Measurements from ENCODE around the gene EPN3. TPM values are rescaled to one million over a fixed set of nuclear protein-coding genes. Genes with fewer than 3 reads are reported as not detected.

EPN3 gene
- polyA plus RNA-seq, 1 of the 3 experiments (the other 2 are of a cell fraction) = 0.05 TPM

DNA sequence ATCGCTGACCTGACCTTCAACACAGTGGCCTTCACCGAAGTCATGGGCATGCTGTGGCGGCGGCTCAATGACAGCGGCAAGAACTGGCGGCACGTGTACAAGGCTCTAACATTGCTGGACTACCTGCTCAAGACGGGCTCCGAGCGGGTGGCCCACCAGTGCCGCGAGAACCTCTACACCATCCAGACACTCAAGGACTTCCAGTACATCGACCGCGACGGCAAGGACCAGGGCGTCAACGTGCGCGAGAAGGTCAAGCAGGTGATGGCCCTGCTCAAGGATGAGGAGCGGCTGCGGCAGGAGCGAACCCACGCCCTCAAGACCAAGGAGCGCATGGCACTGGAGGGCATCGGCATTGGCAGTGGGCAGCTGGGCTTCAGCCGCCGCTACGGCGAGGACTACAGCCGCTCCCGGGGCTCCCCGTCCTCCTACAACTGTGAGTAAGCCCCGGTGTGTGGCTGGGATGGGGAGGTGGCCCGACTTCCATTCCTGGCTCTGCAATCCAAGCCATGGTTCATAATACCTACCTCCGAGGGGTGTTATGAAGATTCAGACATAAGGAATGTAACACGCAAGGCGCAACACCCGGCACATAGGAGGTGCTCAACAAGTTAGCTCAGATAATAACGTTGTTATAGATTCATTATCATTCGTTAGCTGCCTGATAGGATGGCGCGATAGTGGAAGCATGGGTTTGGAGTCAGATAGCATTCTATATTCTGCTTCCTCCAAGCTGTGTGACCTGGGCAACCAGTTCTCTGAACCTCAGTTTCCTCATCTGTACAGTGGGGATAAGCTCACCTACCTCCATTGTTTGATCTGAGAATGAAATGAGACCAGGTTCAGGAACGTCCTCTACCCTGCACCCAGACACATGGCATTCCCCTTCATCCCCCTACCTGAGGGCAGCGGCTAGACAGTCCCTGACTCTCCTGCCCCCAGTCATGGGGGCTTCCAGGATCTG lies 4.4 kb downstream of the EPN3 start:
- H2AFZ ChIP-seq (ENCODE audit: low read depth) = no peak overlapping the region
- CTCF ChIA-PET = interaction anchor here (1.0 to 24.2 kb wide), 8 partner anchors 10 to 87 kb away, joined by 3 to 1212 read pairs (median 4); partner anchors contain the start of gene RSAD1
- peaks cover 13 to 32% of the 10 kb centered on the region in 2 experiments; a peak in 3 of 4 replicates for H3K4me1 ChIP-seq (ENCODE audit: control insufficient read depth in 1 of 2, insufficient read depth in 2 of 2, low read depth in 1 of 2, low read length in 1 of 2)

DNA sequence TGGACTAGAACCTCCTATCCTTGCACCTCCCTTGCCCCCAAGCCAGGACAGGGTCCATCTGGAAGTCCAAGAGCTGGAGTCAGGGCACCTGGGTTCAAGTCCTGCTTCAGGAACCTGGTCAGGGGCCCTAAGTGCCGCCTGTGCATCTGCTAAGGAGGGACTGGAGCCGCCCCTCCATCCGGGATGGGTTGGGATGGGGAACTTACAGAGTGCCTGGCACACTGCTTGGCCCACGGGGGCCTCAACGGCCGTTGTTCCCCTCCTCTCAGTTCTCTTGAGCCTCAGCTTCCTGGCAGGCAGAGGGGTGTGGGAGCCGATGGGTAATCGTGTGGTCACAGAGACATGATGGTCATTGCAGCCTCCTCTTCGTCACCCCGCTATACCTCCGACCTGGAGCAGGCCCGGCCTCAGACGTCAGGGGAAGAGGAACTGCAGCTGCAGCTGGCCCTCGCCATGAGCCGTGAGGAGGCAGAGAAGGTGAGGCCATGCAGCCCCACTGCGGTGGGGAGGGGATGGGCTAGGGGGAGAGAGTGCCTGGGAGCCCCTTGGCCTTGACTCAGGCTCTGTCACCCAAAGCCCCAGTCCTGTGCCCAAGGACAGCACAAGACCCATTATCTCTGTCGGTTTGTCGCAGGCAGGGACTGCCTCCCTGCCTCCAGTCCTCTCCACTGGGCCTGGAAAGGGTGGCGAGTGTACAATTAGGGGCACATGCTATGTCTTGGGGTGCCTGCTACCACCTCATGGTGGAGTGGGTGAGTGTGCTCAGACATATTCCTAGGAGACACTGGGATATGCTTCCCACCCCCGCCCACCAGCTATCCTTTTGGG lies 5.4 kb downstream of the EPN3 start:
- Histone ChIP-seq H3K4me2 (no peak overlapping the region), H2AFZ (ENCODE audit: low read depth) (no peak overlapping the region), H3K4me1 (ENCODE audit: control insufficient read depth in 1 of 2, insufficient read depth in 2 of 2, low read depth in 1 of 2, low read length in 1 of 2) (peaks cover 19 to 29% of the 10 kb centered on the region in 2 experiments), H3K4me3 (ENCODE audit: low read depth in 2 of 2, low read length in 1 of 2) (no peak overlapping the region), H3F3A (replicated peaks; ENCODE audit: insufficient read depth) (no peaks in the 10 kb centered on the region), H3K36me3 (replicated peaks in 1 of 2; ENCODE audit: control insufficient read depth in 1 of 2, insufficient read depth in 2 of 2, low read length in 1 of 2) (no peaks in the 10 kb centered on the region), H3K9me2 (no peaks in the 10 kb centered on the region), H3K27me3 (ENCODE audit: insufficient read depth) (peaks cover 4% of the 10 kb centered on the region; the same call in 1 of the 2 replicates), H3K9me3 (no peaks in the 10 kb centered on the region), H3K9ac (no peak overlapping the region), H3K79me2 (ENCODE audit: insufficient read depth) (peaks cover 4% of the 10 kb centered on the region; the same call in 1 of the 2 replicates), H3K27ac (ENCODE audit: low read depth in 2 of 2, low read length in 1 of 2) (no peak overlapping the region), H4K20me1 (ENCODE audit: insufficient read depth) (no peaks in the 10 kb centered on the region)
- CTCF ChIA-PET = interaction anchor here (1.2 to 24.2 kb wide), 7 partner anchors 9 to 86 kb away, joined by 3 to 1212 read pairs (median 9); partner anchors contain the start of gene RSAD1
- TF ChIP-seq RAD21 (IDR thresholded peaks at IDR 0.05; ENCODE audit: low read length) = no peak
- TF ChIP-seq NFIC (IDR thresholded peaks at IDR 0.05; ENCODE audit: borderline replicate concordance) = no peak
- no peak for TF ChIP-seq TAF1 (IDR thresholded peaks at IDR 0.05; ENCODE audit: borderline replicate concordance, low read depth, low read length)
- TF ChIP-seq MEF2A (IDR thresholded peaks at IDR 0.05; ENCODE audit: borderline replicate concordance, low read depth) = no peak
- WGBS (ENCODE audit: low lambda C conversion rate) = 91% methylated on average over 20 of the region's 20 CpGs
- POLR2A ChIA-PET = no interaction called here
- no peak for DNase-seq

More for the DNA sequence above, 4.4 kb downstream of the EPN3 start:
- Histone ChIP-seq H3K36me3 (replicated peaks in 1 of 2; ENCODE audit: control insufficient read depth in 1 of 2, insufficient read depth in 2 of 2, low read length in 1 of 2) (no peaks in the 10 kb centered on the region), H3K4me2 (no peak overlapping the region), H3F3A (replicated peaks; ENCODE audit: insufficient read depth) (no peaks in the 10 kb centered on the region), H3K27me3 (ENCODE audit: insufficient read depth) (peaks cover 13% of the 10 kb centered on the region; the same call in 1 of the 2 replicates), H3K9me2 (no peaks in the 10 kb centered on the region), H3K9me3 (no peaks in the 10 kb centered on the region), H3K27ac (ENCODE audit: low read depth in 2 of 2, low read length in 1 of 2) (no peak overlapping the region), H3K4me3 (ENCODE audit: low read depth in 2 of 2, low read length in 1 of 2) (no peak overlapping the region), H4K20me1 (ENCODE audit: insufficient read depth) (no peaks in the 10 kb centered on the region), H3K79me2 (ENCODE audit: insufficient read depth) (peaks cover 4% of the 10 kb centered on the region; the same call in 1 of the 2 replicates), H3K9ac (no peak overlapping the region)
- POLR2A ChIA-PET = no interaction called here
- TF ChIP-seq ELF1 (IDR thresholded peaks at IDR 0.05) = no peak
- no peak for TF ChIP-seq YY1 (IDR thresholded peaks at IDR 0.05; ENCODE audit: low read depth)
- no peak for TF ChIP-seq MEF2A (IDR thresholded peaks at IDR 0.05; ENCODE audit: borderline replicate concordance, low read depth)
- TF ChIP-seq, protein P1, sequence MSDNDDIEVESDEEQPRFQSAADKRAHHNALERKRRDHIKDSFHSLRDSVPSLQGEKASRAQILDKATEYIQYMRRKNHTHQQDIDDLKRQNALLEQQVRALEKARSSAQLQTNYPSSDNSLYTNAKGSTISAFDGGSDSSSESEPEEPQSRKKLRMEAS (IDR thresholded peaks at IDR 0.05; ENCODE audit: low read depth) = no peak
- TF ChIP-seq RFX5 (IDR thresholded peaks at IDR 0.05; ENCODE audit: low read length) = no peak
- 95% methylated on average over 40 of the region's 45 CpGs for WGBS (ENCODE audit: low lambda C conversion rate)
- DNase-seq = no peak
